ENCODE data around the gene JHY. TPM values are rescaled to one million over a fixed set of nuclear protein-coding genes. Genes with fewer than 3 reads are reported as not detected.

The JHY gene
- total RNA-seq, 3 donors from 2014 or later, result 11.7 to 13.1 (median 11.8) TPM

DNA sequence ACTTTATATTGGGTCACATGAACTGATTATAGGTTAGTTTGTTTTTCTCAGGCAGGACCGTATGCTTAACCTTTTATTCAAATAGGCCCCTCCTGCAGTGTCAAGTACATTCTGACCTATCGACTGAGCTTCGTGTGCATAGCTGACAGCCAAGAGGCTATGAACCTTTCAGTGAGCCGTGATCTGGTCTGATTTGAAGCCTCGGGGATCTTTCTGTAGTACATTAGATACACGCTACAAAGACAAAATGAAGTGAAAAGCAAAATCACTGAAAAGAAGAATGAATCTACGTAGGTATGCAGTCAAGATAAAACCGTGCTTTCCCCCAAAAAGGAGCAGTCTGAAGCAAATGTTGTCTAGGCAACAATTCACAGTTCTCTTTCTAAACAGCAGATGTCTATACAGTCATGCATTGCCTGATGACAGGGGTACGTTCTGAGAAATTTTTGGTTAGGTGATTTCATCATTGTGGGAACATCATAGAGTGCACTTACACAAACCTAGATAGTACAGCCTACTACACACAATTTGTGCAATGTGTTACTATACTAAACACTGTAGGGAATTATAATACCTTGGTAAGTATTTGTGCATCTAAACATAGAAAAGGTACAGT, 18.1 kb downstream of the JHY start:
- Histone ChIP-seq H3K4me1 (no peaks in the 10 kb centered on the region), H3K27ac (no peak overlapping the region), H3K4me3 (no peak overlapping the region), H3K9me3 (no peaks in the 10 kb centered on the region), H3K27me3 (no peaks in the 10 kb centered on the region), H3K36me3 (no peaks in the 10 kb centered on the region)
- intact Hi-C loops (cut with DNase I; ENCODE audit: low total_unique reads), result no loop called here
- DNase-seq (ENCODE audit: low spot score in 2 of 2), result no peak
- no peak for TF ChIP-seq POLR2AphosphoS5 (IDR thresholded peaks at IDR 0.05)
- TF ChIP-seq, protein P1, sequence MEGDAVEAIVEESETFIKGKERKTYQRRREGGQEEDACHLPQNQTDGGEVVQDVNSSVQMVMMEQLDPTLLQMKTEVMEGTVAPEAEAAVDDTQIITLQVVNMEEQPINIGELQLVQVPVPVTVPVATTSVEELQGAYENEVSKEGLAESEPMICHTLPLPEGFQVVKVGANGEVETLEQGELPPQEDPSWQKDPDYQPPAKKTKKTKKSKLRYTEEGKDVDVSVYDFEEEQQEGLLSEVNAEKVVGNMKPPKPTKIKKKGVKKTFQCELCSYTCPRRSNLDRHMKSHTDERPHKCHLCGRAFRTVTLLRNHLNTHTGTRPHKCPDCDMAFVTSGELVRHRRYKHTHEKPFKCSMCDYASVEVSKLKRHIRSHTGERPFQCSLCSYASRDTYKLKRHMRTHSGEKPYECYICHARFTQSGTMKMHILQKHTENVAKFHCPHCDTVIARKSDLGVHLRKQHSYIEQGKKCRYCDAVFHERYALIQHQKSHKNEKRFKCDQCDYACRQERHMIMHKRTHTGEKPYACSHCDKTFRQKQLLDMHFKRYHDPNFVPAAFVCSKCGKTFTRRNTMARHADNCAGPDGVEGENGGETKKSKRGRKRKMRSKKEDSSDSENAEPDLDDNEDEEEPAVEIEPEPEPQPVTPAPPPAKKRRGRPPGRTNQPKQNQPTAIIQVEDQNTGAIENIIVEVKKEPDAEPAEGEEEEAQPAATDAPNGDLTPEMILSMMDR (IDR thresholded peaks at IDR 0.05), result no peak
- TF ChIP-seq POLR2A (IDR thresholded peaks at IDR 0.05), result no peak

DNA sequence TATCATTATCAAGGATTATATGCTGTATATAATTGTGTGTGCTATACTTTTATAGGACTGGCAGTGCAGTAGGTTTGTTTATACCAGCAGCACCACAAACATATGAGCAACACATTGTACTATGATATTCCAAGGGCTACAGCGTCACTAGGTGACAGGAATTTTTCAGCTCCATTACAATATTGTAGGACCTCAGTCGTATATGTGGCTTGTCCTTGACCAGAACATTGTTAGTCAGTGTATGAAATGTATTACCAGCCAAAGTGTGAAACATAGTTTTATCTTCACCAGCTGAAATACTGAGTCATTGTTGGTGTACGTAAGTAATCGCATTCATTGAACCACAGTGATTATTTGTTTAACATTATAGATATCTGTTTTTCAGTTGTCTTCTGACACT, 20.4 kb downstream of the JHY start:
- intact Hi-C loops (cut with DNase I; ENCODE audit: low total_unique reads), result no loop called here
- H3K27ac ChIP-seq, result no peak overlapping the region
- no peaks in the 10 kb centered on the region for H3K4me1 ChIP-seq
- H3K27me3 ChIP-seq, result no peaks in the 10 kb centered on the region
- TF ChIP-seq, protein P1 (IDR thresholded peaks at IDR 0.05), result no peak
- TF ChIP-seq POLR2A (IDR thresholded peaks at IDR 0.05), result no peak
- no peaks in the 10 kb centered on the region for H3K36me3 ChIP-seq
- H3K4me3 ChIP-seq, result no peak overlapping the region
- H3K9me3 ChIP-seq, result no peaks in the 10 kb centered on the region
- DNase-seq (ENCODE audit: low spot score in 2 of 2), result no peak

DNA sequence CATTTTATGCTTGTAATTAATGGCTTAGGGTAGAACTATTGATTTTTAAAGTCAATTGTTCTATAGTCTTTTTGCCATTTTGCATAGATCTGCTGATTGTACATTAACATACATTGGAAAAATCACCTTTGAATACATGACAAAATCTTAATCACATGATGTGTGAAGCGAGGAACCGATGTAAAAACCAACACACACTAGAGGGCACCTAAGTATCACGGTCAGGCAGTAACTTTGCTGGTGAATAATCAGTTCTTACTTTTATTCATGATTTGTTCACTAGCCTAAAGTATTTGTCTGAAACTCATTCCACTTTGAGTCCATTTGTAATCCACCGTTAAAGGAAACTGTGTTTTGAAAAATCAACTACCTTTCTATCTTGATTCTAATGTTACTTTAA, 28.2 kb downstream of the JHY start:
- no peak overlapping the region for H3K27ac ChIP-seq
- no peaks in the 10 kb centered on the region for H3K36me3 ChIP-seq
- no peaks in the 10 kb centered on the region for H3K27me3 ChIP-seq
- no peaks in the 10 kb centered on the region for H3K9me3 ChIP-seq
- DNase-seq (ENCODE audit: low spot score in 2 of 2), result no peak
- TF ChIP-seq, protein P1 (IDR thresholded peaks at IDR 0.05), result no peak
- TF ChIP-seq POLR2AphosphoS5 (IDR thresholded peaks at IDR 0.05) (no peak), POLR2A (IDR thresholded peaks at IDR 0.05) (no peak)
- no peak overlapping the region for H3K4me3 ChIP-seq
- H3K4me1 ChIP-seq, result no peaks in the 10 kb centered on the region
- intact Hi-C loops (cut with DNase I; ENCODE audit: low total_unique reads), result no loop called here

DNA sequence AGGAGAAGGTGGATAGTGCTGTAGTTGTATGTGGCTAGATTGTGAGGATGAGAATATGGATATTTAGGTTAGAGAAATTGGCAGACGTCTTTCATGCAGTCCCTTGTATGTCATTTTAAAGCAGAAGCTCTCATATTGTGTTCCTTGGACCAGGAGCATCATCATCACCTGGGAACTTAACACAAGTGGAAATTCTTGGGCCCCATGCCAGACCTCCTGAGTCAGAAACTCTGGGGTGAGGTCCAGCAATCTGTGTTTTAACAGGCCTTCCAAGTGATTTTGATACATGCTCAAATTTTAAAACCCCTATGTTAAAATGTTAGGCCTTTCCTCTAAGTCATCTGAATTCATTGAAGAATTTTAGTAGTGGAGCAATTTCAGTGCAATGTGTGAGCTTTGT, 34.8 kb downstream of the JHY start:
- no peak for DNase-seq (ENCODE audit: low spot score in 2 of 2)
- Histone ChIP-seq H3K4me1 (no peaks in the 10 kb centered on the region), H3K27ac (no peak overlapping the region), H3K36me3 (no peaks in the 10 kb centered on the region), H3K27me3 (no peaks in the 10 kb centered on the region), H3K9me3 (no peaks in the 10 kb centered on the region), H3K4me3 (no peak overlapping the region)
- TF ChIP-seq, protein P1 (IDR thresholded peaks at IDR 0.05), result no peak
- intact Hi-C loops (cut with DNase I; ENCODE audit: low total_unique reads), result no loop called here

DNA sequence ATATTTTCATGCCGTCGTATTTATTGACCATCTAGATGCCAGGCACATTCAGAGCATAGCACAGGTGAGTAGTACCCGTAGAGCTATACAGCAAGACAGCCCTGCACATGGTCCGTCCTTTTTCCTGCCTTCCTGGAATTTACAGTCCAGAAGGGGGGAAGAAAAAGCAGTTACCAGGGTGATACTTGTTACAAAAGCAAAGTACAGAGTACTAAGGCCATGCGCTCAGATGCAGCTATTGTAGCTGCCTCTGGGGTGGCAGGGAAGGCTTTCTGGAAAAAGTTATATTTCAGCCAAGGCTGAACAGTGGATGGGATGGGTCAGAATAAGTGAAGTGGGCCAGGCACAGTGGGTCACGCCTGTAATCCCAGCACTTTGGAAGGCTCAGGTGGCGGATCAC, 36.2 kb downstream of the JHY start:
- no peak overlapping the region for H3K27ac ChIP-seq
- H3K36me3 ChIP-seq, result no peaks in the 10 kb centered on the region
- no peaks in the 10 kb centered on the region for H3K9me3 ChIP-seq
- intact Hi-C loops (cut with DNase I; ENCODE audit: low total_unique reads), result no loop called here
- no peak for DNase-seq (ENCODE audit: low spot score in 2 of 2)
- no peaks in the 10 kb centered on the region for H3K27me3 ChIP-seq
- no peaks in the 10 kb centered on the region for H3K4me1 ChIP-seq
- TF ChIP-seq, protein P1 (IDR thresholded peaks at IDR 0.05), result no peak
- TF ChIP-seq POLR2AphosphoS5 (IDR thresholded peaks at IDR 0.05) (no peak), POLR2A (IDR thresholded peaks at IDR 0.05) (no peak)
- H3K4me3 ChIP-seq, result no peak overlapping the region

All from breast epithelium (tissue), 4 donors.